ENCODE measurements around the gene GSTO1. TPM values are rescaled to one million over a fixed set of nuclear protein-coding genes. Genes with fewer than 3 reads are reported as not detected.

GSTO1 gene
- total and polyA plus RNA-seq, 2 of the 13 experiments (the other 11 are each of a cell fraction or from before 2014, with no cell fraction given): 228 to 300 TPM

DNA sequence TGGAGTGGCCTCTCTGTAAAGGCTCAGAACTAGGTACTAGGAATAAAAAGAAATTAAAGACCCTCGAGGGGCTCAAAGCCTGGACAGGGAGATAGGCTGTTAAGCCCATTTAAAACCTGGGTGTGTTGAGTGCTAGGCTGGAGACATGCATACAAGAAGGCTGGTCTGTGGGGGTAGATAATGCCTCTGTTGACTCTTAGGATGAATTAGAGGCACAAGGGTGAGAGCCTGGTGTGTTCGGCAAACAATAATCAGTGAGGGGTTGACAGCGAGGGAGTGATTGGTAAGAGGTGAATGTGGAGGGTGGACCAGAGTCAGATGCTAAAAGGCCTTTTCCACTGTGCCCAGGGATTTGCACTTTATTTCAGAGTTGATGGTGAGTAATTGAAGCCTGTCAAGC lies 27.0 kb downstream of the GSTO1 start (continued):
- no peak for TF ChIP-seq ZNF556 (CRISPR knock-in tag; IDR thresholded peaks at IDR 0.05; ENCODE audit: borderline replicate concordance)
- TF ChIP-seq IRF2 (CRISPR knock-in tag; IDR thresholded peaks at IDR 0.05): no peak
- peak; percentile 29; the same call in 1 of the 2 replicates for TF ChIP-seq SALL1 (CRISPR knock-in tag; IDR thresholded peaks at IDR 0.05)
- TF ChIP-seq LBX2 (CRISPR knock-in tag; IDR thresholded peaks at IDR 0.05; ENCODE audit: borderline replicate concordance): no peak
- TF ChIP-seq ETV5 (CRISPR knock-in tag; IDR thresholded peaks at IDR 0.05; ENCODE audit: borderline replicate concordance): no peak
- 0 out of 2 replicates have a peak, but pooled peaks have one; percentile 27 for TF ChIP-seq HHEX (CRISPR knock-in tag; IDR thresholded peaks at IDR 0.05)
- no peak for TF ChIP-seq BCLAF1 (IDR thresholded peaks at IDR 0.05)
- no peak for TF ChIP-seq FOXA1 (IDR thresholded peaks at IDR 0.05)
- 0 out of 2 replicates have a peak, but pooled peaks have one; percentile 12 for TF ChIP-seq FOXA1 (CRISPR knock-in tag; IDR thresholded peaks at IDR 0.05)
- TF ChIP-seq DPF2 (CRISPR knock-in tag; IDR thresholded peaks at IDR 0.05; ENCODE audit: borderline replicate concordance, low read depth): no peak
- no peak for TF ChIP-seq NFE2L1 (CRISPR knock-in tag; IDR thresholded peaks at IDR 0.05; ENCODE audit: borderline replicate concordance)
- TF ChIP-seq TSC22D2 (CRISPR knock-in tag; IDR thresholded peaks at IDR 0.05; ENCODE audit: borderline replicate concordance): no peak
- no peak for TF ChIP-seq HDAC6 (IDR thresholded peaks at IDR 0.05; ENCODE audit: low read depth, low read length)
- TF ChIP-seq ZNF629 (CRISPR knock-in tag; conservative IDR thresholded peaks at IDR 0.05): 0 out of 2 replicates have a peak, but pooled peaks have one; percentile 23
- TF ChIP-seq TBP (CRISPR knock-in tag; IDR thresholded peaks at IDR 0.05): no peak

Measured in HepG2 (cell line).